ENCODE data around the gene HDAC9.

Gene HDAC9

DNA sequence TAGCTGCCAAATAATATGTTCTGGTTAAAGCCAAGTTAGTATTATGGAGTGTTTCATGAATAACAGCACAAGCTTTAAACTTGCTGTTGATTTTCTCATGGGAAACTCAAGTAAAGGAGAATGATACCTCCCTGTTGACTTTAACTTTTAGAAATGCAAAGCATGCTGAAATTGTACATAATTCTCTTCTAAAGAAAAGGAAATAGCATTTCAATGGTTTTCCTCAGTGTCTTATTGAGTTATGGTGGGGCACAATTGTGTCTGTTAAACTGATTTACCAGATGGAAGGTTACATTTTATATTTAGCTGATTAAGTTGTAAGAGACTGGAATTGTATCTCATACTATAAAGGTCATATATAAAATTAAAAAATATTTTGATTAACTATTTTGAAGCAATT, 119.3 kb downstream of the HDAC9 start:
- ATAC-seq: no peak
- TF ChIP-seq ARNTL (CRISPR knock-in tag; IDR thresholded peaks at IDR 0.05; ENCODE audit: borderline replicate concordance, low read depth) (no peak), ZFP3 (CRISPR knock-in tag; IDR thresholded peaks at IDR 0.05) (no peak), ISL1 (CRISPR knock-in tag; IDR thresholded peaks at IDR 0.05) (peak; percentile 74), CSDC2 (CRISPR knock-in tag; IDR thresholded peaks at IDR 0.05) (no peak), SNAI2 (CRISPR knock-in tag; IDR thresholded peaks at IDR 0.05) (no peak), TCF4 (CRISPR knock-in tag; IDR thresholded peaks at IDR 0.05; ENCODE audit: borderline replicate concordance) (no peak), PPARA (CRISPR knock-in tag; IDR thresholded peaks at IDR 0.05; ENCODE audit: borderline replicate concordance) (no peak), RARB (CRISPR knock-in tag; IDR thresholded peaks at IDR 0.05) (no peak)

DNA sequence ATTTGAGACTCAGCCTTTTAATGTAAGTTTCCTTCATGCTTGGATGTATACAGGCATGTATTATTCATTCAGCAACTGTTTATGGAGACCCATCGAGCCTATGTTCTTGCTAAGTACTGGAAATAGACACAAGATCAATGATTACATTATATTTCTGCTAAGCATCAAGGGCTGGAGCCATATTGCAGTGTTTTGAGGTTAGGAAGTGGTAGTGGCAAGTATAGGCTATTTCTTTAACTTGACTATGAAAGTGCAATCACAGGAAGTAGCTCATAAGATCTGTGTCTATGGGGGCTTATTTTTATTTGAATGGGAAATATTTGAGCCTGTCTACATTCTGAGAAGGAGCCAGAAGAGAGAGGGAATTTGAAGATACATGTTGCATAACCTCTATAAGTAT, 123.8 kb downstream of the HDAC9 start:
- no peak for ATAC-seq
- TF ChIP-seq, protein P1, sequence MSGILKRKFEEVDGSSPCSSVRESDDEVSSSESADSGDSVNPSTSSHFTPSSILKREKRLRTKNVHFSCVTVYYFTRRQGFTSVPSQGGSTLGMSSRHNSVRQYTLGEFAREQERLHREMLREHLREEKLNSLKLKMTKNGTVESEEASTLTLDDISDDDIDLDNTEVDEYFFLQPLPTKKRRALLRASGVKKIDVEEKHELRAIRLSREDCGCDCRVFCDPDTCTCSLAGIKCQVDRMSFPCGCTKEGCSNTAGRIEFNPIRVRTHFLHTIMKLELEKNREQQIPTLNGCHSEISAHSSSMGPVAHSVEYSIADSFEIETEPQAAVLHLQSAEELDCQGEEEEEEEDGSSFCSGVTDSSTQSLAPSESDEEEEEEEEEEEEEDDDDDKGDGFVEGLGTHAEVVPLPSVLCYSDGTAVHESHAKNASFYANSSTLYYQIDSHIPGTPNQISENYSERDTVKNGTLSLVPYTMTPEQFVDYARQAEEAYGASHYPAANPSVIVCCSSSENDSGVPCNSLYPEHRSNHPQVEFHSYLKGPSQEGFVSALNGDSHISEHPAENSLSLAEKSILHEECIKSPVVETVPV (CRISPR knock-in tag; IDR thresholded peaks at IDR 0.05): no peak
- TF ChIP-seq CSDC2 (CRISPR knock-in tag; IDR thresholded peaks at IDR 0.05) (no peak), ZFP30 (CRISPR knock-in tag; IDR thresholded peaks at IDR 0.05) (no peak), ZNF70 (CRISPR knock-in tag; IDR thresholded peaks at IDR 0.05) (no peak), ZNF565 (CRISPR knock-in tag; conservative IDR thresholded peaks at IDR 0.05; ENCODE audit: low read depth) (no peak)

DNA sequence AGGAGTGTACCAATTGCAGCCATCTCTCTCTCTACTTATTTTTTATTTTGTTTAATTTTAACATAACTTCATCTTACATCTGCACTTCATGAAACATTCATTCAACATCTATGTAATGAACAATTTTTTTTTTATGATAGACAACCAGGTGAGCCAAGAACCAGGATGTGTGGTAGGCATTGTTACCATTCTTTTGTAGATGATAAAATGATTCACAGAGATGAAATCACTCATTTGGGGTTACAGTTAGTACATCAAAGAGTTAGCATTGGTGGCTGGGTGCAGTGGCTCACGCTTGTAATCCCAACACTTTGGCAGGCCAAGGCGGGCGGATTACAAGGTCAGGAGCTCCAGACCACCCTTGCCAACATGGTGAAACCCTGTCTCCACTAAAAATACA, 127.8 kb downstream of the HDAC9 start:
- ATAC-seq: no peak

DNA sequence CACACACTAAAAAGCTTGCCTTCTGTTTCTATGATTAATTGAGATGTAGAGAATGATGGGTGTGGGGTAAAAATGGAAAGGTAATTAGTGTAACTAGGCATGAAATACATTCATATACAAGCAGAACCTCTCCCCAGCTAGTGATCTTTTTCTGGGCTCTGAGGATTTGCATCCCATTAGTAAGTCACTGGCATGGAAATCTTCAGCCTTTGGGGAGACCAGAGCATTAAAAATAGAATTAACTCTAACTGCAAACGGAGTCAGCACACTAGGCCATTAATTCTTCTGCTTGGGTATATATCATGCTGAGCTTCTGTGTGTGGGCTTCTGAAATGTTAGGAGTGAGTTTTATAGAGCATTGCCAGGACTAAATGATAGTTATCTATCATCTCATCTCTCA, 128.9 kb downstream of the HDAC9 start:
- no peak for ATAC-seq
- no peak for TF ChIP-seq ZNF565 (CRISPR knock-in tag; conservative IDR thresholded peaks at IDR 0.05; ENCODE audit: low read depth)
- TF ChIP-seq, protein P2, sequence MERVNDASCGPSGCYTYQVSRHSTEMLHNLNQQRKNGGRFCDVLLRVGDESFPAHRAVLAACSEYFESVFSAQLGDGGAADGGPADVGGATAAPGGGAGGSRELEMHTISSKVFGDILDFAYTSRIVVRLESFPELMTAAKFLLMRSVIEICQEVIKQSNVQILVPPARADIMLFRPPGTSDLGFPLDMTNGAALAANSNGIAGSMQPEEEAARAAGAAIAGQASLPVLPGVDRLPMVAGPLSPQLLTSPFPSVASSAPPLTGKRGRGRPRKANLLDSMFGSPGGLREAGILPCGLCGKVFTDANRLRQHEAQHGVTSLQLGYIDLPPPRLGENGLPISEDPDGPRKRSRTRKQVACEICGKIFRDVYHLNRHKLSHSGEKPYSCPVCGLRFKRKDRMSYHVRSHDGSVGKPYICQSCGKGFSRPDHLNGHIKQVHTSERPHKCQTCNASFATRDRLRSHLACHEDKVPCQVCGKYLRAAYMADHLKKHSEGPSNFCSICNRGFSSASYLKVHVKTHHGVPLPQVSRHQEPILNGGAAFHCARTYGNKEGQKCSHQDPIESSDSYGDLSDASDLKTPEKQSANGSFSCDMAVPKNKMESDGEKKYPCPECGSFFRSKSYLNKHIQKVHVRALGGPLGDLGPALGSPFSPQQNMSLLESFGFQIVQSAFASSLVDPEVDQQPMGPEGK (CRISPR knock-in tag; IDR thresholded peaks at IDR 0.05; ENCODE audit: borderline replicate concordance): no peak
- TF ChIP-seq ZFP3 (CRISPR knock-in tag; IDR thresholded peaks at IDR 0.05): no peak
- no peak for TF ChIP-seq TOX (CRISPR knock-in tag; IDR thresholded peaks at IDR 0.05; ENCODE audit: borderline replicate concordance)
- TF ChIP-seq ARNTL (CRISPR knock-in tag; IDR thresholded peaks at IDR 0.05; ENCODE audit: borderline replicate concordance, low read depth): no peak
- TF ChIP-seq, protein P3, sequence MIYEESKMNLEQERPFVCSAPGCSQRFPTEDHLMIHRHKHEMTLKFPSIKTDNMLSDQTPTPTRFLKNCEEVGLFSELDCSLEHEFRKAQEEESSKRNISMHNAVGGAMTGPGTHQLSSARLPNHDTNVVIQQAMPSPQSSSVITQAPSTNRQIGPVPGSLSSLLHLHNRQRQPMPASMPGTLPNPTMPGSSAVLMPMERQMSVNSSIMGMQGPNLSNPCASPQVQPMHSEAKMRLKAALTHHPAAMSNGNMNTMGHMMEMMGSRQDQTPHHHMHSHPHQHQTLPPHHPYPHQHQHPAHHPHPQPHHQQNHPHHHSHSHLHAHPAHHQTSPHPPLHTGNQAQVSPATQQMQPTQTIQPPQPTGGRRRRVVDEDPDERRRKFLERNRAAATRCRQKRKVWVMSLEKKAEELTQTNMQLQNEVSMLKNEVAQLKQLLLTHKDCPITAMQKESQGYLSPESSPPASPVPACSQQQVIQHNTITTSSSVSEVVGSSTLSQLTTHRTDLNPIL (CRISPR knock-in tag; IDR thresholded peaks at IDR 0.05; ENCODE audit: low read depth): no peak

More for the DNA sequence above, 127.8 kb downstream of the HDAC9 start:
- TF ChIP-seq SNAI2 (CRISPR knock-in tag; IDR thresholded peaks at IDR 0.05) (no peak), ESRRG (CRISPR knock-in tag; IDR thresholded peaks at IDR 0.05) (no peak), ZNF8 (CRISPR knock-in tag; IDR thresholded peaks at IDR 0.05) (no peak)

DNA sequence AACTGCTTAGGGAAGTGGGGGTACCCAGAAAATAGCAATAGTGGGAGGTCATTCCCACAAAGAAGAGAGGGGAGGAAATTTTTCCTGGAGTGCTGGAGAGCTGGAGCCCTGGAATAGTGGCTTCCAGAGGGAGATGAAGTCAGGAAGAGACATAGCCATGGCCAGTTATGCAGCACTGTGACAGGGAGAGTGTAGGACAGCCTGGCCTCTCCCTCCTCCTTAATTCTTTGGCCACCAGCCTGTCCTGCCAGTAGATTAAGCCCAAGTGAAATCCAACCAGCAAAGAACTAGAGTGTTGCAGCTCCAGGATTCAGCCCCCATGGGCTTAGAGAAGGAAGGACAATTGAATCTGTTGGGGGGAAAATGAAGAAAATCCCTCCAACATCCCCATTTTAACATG, 130.5 kb downstream of the HDAC9 start:
- TF ChIP-seq ZC3H10 (CRISPR knock-in tag; IDR thresholded peaks at IDR 0.05) (no peak), BACH2 (CRISPR knock-in tag; IDR thresholded peaks at IDR 0.05; ENCODE audit: borderline replicate concordance) (no peak), ARNTL (CRISPR knock-in tag; IDR thresholded peaks at IDR 0.05; ENCODE audit: borderline replicate concordance, low read depth) (no peak), GLIS3 (CRISPR knock-in tag; IDR thresholded peaks at IDR 0.05) (no peak), SNAI2 (CRISPR knock-in tag; IDR thresholded peaks at IDR 0.05) (no peak), CSDC2 (CRISPR knock-in tag; IDR thresholded peaks at IDR 0.05) (no peak), PPARA (CRISPR knock-in tag; IDR thresholded peaks at IDR 0.05; ENCODE audit: borderline replicate concordance) (no peak), ISL1 (CRISPR knock-in tag; IDR thresholded peaks at IDR 0.05) (no peak), ZNF565 (CRISPR knock-in tag; conservative IDR thresholded peaks at IDR 0.05; ENCODE audit: low read depth) (no peak)
- TF ChIP-seq, protein P3 (CRISPR knock-in tag; IDR thresholded peaks at IDR 0.05; ENCODE audit: low read depth): no peak
- ATAC-seq: peak; percentile 30

All from SK-N-SH treated with all-trans-retinoic acid at 6 μM for 48 hours (cell line).